Right lung (tissue), 5 donors: ENCODE measurements around the gene FCRL4. TPM values are rescaled to one million over a fixed set of nuclear protein-coding genes. Genes with fewer than 3 reads are reported as not detected.
A peak's percentile ranks its signal among the peaks of the same experiment; 100 is the strongest.
"Not testable (repeated sequence)": the region's sequence is repeated elsewhere in the genome, so short reads cannot be mapped to it uniquely, and the experiment has no call there.

Experiments used
- DNase-seq, 2 donors: peaks; one replicate each; pipeline ENCODE4 v3.0.0-alpha.2; 2013
- polyA plus RNA-seq, 5 donors: library from polyadenylated mRNA; unstranded; fragments of 120-200 nt; gene quantifications; one replicate each; pipeline versions ENCODE4 v1.2.1 to v1.2.3, GENCODE V29; 2013; ENCODE audit warnings: inconsistent platforms in 1 of 5, low replicate concordance in 1 of 5; ENCODE audit not compliant: insufficient read length in 5 of 5, insufficient read depth in 1 of 5

FCRL4 gene
- polyA plus RNA-seq, 5 donors = not detected

DNA sequence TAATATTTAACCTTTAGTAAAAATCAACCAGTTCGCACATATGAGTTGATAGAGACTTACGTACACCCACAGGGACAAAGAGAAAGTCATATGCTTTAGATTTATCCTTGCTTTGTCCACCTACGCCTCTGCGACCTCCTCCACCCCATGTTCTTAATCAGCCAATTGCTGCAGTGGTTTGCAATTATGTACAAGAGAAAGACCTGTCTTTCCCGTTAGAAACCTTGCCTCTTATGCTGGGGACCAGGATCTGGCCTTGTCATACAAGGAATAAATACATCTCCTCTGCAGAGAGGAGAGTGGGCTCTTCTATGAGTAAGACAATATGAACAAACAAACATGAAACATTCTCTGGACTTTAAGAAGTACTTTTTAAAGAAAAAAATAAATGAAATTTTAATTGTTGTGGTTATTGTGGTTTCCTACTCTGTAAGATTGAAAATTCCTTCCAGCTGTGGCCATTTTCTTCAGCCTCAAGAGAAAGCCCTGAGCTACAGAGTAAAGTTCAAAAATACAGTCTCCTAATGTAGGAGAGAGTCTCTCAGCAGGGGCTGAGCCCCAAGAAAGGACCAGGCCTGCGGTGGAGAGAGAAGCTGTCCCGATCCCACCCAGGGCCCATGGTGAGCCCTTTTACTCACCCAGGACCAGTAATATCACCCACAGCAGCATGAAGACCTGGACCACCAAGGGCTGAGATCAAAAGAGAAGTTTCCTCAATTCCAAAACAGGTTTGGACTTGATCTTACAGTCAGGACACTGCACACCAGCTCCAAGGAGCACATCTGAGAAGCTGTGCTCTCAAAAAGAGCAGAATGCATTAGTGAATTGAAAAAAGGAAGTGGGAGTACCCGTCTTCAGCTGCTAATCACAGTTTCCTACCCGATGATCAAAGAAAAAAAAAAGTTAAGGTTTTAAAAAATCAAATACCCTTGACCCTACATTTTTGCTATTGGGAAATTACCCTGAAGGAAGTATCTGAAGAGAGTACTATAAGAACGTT lies 45.9 kb downstream of the FCRL4 start, which contains the start of gene FCRL5:
TSS of gene FCRL5 (minus strand) at position 822 of the 1,000 bp plus-strand sequence. CDS start at position 669, 153 bp downstream.
- DNase-seq = no peak

- DNase-seq = not testable (repeated sequence)
These were observed 49.8 kb downstream of the FCRL4 start for GRCh38 chr1:157548081-157548480.

GRCh38 chr1:157542676-157543075 lies 55.2 kb downstream of the FCRL4 start:
- DNase-seq = peak; percentile 3 to 7

DNA sequence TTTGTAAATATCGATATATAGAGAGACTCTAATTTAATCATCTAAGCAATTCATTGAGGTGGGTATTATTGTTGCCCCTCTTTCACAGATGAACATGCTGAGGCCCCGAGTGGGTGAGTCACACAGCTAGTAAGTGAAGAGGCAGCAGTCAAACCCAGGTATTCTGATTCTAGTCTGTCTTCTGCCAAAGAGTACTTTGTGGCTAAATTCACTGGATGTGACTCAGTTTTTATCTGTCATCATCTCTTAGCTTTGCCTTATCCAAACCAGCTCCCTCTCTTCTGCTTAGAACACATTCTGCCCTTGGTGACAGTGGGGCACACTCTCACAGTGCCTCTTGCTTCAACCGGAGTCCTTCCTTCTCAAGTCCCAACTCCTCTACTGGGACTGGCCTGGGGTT lies 57.0 kb downstream of the FCRL4 start:
- DNase-seq = no peak

GRCh38 chr1:157540160-157540748 lies 57.6 kb downstream of the FCRL4 start:
- DNase-seq = no peak

GRCh38 chr1:157539568-157539967 lies 58.3 kb downstream of the FCRL4 start:
- no peak for DNase-seq

GRCh38 chr1:157532569-157532968 lies 65.3 kb downstream of the FCRL4 start:
- no peak for DNase-seq

DNA sequence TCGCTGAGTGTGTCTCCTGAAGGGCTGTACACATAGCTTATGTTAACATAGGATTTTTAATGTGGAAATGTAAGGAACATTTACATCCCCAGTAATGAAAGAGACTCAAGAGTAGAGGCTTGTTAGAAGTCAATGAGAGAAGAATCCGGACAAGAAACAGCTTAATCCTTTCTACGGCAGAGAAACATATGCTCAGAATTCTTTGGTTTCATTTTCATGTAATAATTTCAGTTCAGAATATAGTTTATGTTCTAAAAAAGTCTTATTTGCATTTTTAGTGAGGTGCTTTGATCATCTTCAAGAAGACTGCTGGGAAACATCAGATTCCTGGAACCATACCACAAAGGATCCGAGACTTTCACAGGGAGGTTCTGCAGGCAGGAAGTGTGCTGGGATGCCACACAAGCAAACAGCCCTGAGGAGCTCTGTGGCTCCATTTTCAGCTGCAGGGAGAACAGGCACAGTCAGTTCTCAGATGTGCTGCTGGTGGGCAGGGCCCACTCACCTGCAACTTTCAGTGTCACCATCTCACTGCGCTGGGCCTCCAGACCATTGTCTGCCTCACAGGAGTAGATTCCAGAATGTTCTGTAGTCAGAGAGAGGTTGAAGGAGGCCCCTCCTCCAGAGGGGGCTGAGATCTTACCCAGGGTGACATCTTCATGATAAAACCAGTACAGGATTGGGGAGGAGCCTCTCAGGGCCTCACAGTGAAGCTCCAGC lies 74.0 kb downstream of the FCRL4 start:
- DNase-seq = no peak

Other genes with a start within 250 kb of the FCRL4 start
- gene FCRL5, start 45.6 kb downstream of the FCRL4 start, polyA plus RNA-seq = under 1 TPM; 0.06 to 0.26 (median 0.07) TPM
- under 1 TPM; 0.38 to 0.76 (median 0.50) TPM for gene FCRL3, start 102.7 kb upstream of the FCRL4 start, polyA plus RNA-seq
- under 1 TPM; 0.04 to 0.27 (median 0.12) TPM for gene FCRL2, start 179.0 kb upstream of the FCRL4 start, polyA plus RNA-seq
- gene FCRL1, start 222.0 kb upstream of the FCRL4 start, polyA plus RNA-seq = under 1 TPM; 0.11 to 0.45 (median 0.30) TPM
- gene CD5L, start 243.7 kb upstream of the FCRL4 start, polyA plus RNA-seq = under 1 TPM in 2 of 5 donors, not detected in 3; 0.08 to 0.56 TPM